GM12878 (cell line): ENCODE data around the gene GHDC.

Experiments used
- CTCF ChIP-seq, 3 experiments: IDR thresholded peaks in 2 of 3; conservative IDR thresholded peaks in 1 of 3; 2 replicates each; pipeline ENCODE4 v1.5.1; 2011; ENCODE audit warnings: low read depth in 3 of 3, low read length in 3 of 3, mild to moderate bottlenecking in 3 of 3, control low read depth in 2 of 3, moderate library complexity in 2 of 3, inconsistent platforms in 1 of 3, mixed read lengths in 1 of 3; ENCODE audit not compliant: control insufficient read depth in 2 of 3, insufficient read depth in 1 of 3; ENCODE audit errors: extremely low read depth in 1 of 3
- EZH2 ChIP-seq: IDR thresholded peaks from 2 replicates; pipeline ENCODE4 v1.6.1; 2012; ENCODE audit warnings: low read depth, mild to moderate bottlenecking, control low read depth, inconsistent platforms, low read length, borderline replicate concordance; ENCODE audit not compliant: control insufficient read depth
- MTA3 ChIP-seq: IDR thresholded peaks from 2 replicates; pipeline ENCODE4 v1.6.1; 2012; ENCODE audit warnings: low read length, inconsistent platforms, borderline replicate concordance
- SP1 ChIP-seq: IDR thresholded peaks from one replicate; pipeline ENCODE4 v1.6.1; 2011; ENCODE audit warnings: low read depth, low read length
- YY1 ChIP-seq: IDR thresholded peaks from 2 replicates; pipeline ENCODE4 v1.6.1; 2011; ENCODE audit warnings: low read depth, mild to moderate bottlenecking, low read length
- ZBTB4 ChIP-seq: fragments of 450-650 bp; formaldehyde crosslinking; IDR thresholded peaks from 2 replicates; pipeline ENCODE4 v1.4.0; 2022; ENCODE audit warnings: mild to moderate bottlenecking, moderate library complexity

- TF ChIP-seq YY1 = no peak
- TF ChIP-seq CTCF (IDR thresholded peaks at IDR 0.05 in 2 of 3, conservative IDR thresholded peaks at IDR 0.05 in 1 of 3; ENCODE audit: control insufficient read depth in 2 of 3, extremely low read depth in 1 of 3, insufficient read depth in 1 of 3, low read depth in 3 of 3, low read length in 3 of 3) = no peak
- no peak for TF ChIP-seq ZBTB4
- TF ChIP-seq SP1 = no peak
- no peak for TF ChIP-seq MTA3
- no peak for TF ChIP-seq EZH2
These were observed 47.6 kb upstream of the GHDC start for GRCh38 chr17:42241871-42242270.
